HG02759 (cell line): ENCODE data around the gene KIF2A.
A peak's percentile ranks its signal among the peaks of the same experiment; 100 is the strongest.
"Not testable (repeated sequence)": the region's sequence is repeated elsewhere in the genome, so short reads cannot be mapped to it uniquely, and the experiment has no call there.

Source experiments
- ATAC-seq: cut with Tn5 transposase; IDR thresholded peaks from one replicate; pipeline ENCODE4 v1.9.1; 2021; ENCODE audit warnings: mild to moderate bottlenecking, moderate library complexity; ENCODE audit not compliant: unreplicated experiment

KIF2A gene

GRCh38 chr5:62289813-62290212, 16.2 kb upstream of the KIF2A start:
- no peak for ATAC-seq

GRCh38 chr5:62291829-62292228, 14.2 kb upstream of the KIF2A start:
- not testable (repeated sequence) for ATAC-seq

- ATAC-seq, result no peak
Measured at GRCh38 chr5:62296998-62297397, 9.0 kb upstream of the KIF2A start.

- ATAC-seq, result no peak
Measured at GRCh38 chr5:62298118-62298517, 7.9 kb upstream of the KIF2A start.

- no peak for ATAC-seq
Measured at GRCh38 chr5:62299101-62299500, 6.9 kb upstream of the KIF2A start.

- ATAC-seq, result no peak
Measured at GRCh38 chr5:62299600-62299999, 6.4 kb upstream of the KIF2A start.

GRCh38 chr5:62305358-62305714, 670 bp upstream of the KIF2A start:
- ATAC-seq, result no peak

- ATAC-seq, result peak; percentile 49
Measured at GRCh38 chr5:62306323-62306895, 403 bp downstream of the KIF2A start.

- peak; percentile 6 for ATAC-seq
Measured at GRCh38 chr5:62306896-62307689, 1.1 kb downstream of the KIF2A start.

- ATAC-seq, result no peak
Measured at GRCh38 chr5:62308439-62308838, 2.4 kb downstream of the KIF2A start.

- ATAC-seq, result no peak
Measured at GRCh38 chr5:62309107-62309506, 3.1 kb downstream of the KIF2A start.

GRCh38 chr5:62310426-62311143, 4.6 kb downstream of the KIF2A start:
- ATAC-seq, result no peak

GRCh38 chr5:62312036-62312435, 6.0 kb downstream of the KIF2A start:
- ATAC-seq, result no peak

GRCh38 chr5:62312674-62313073, 6.7 kb downstream of the KIF2A start:
- ATAC-seq, result no peak

- no peak for ATAC-seq
Measured at GRCh38 chr5:62314213-62314830, 8.3 kb downstream of the KIF2A start.

- ATAC-seq, result no peak
Measured at GRCh38 chr5:62315376-62316175, 9.6 kb downstream of the KIF2A start.

- ATAC-seq, result no peak
Measured at GRCh38 chr5:62316176-62316502, 10.1 kb downstream of the KIF2A start.

GRCh38 chr5:62317810-62318209, 11.8 kb downstream of the KIF2A start:
- no peak for ATAC-seq

- no peak for ATAC-seq
Measured at GRCh38 chr5:62322484-62322883, 16.5 kb downstream of the KIF2A start.

- ATAC-seq, result peak; percentile 52
Measured at GRCh38 chr5:62326302-62326701, 20.3 kb downstream of the KIF2A start.

- no peak for ATAC-seq
Measured at GRCh38 chr5:62326702-62327101, 20.7 kb downstream of the KIF2A start.
